ENCODE data around the gene OCEL1. TPM values are rescaled to one million over a fixed set of nuclear protein-coding genes. Genes with fewer than 3 reads are reported as not detected.
A peak's percentile ranks its signal among the peaks of the same experiment; 100 is the strongest.

The OCEL1 gene
- total and polyA plus RNA-seq, 2 of the 13 experiments (the other 11 are each of a cell fraction or from before 2014, with no cell fraction given), result 10.6 to 17.2 TPM

DNA sequence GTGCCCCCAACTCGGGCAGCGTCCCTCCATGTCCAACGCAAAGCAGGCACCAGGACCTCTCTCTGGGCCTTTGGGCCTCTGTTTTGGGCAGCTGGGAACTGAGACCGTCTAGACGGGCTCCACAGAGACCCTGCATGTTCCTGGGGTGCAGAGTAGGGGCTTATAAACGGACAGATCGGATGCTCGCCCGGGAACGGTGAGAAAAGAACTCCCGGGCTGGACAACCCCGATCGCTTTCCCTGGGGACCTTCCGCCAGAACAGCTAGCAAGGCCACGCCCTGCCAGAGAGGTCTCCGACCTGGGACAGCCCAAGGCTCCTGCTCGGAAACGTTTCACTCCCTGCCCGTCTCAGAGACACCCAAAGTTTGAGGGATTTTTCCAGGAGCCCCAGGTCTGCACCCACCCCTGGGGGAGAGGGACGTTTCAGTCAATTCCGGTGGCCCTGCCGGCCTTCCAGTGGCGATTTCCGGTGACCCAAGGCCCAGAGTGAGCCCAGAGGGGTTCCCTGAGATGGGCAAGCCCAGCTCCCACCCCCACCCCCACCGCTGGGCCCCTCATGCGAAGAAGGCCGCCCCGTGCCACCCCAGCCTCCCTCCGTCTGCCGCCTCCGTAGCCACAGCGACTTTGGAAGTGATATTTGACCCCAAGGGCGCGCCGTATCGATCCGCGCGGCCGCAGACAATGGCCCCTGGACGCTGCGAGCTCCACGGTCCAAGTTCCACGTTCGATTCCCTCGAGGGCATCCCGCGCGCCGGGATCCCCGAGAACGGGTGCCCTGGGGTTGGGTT lies 18.0 kb downstream of the OCEL1 start (continued):
- TF ChIP-seq, protein P1, sequence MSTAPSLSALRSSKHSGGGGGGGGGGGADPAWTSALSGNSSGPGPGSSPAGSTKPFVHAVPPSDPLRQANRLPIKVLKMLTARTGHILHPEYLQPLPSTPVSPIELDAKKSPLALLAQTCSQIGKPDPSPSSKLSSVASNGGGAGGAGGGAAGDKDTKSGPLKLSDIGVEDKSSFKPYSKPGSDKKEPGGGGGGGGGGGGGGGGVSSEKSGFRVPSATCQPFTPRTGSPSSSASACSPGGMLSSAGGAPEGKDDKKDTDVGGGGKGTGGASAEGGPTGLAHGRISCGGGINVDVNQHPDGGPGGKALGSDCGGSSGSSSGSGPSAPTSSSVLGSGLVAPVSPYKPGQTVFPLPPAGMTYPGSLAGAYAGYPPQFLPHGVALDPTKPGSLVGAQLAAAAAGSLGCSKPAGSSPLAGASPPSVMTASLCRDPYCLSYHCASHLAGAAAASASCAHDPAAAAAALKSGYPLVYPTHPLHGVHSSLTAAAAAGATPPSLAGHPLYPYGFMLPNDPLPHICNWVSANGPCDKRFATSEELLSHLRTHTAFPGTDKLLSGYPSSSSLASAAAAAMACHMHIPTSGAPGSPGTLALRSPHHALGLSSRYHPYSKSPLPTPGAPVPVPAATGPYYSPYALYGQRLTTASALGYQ (CRISPR knock-in tag; IDR thresholded peaks at IDR 0.05), result peak; percentile 75; the same call in 1 of the 2 replicates
- TF ChIP-seq ZFP1 (CRISPR knock-in tag; IDR thresholded peaks at IDR 0.05) (no peak), CBX1 (IDR thresholded peaks at IDR 0.05; ENCODE audit: low read depth) (no peak), YEATS4 (CRISPR knock-in tag; IDR thresholded peaks at IDR 0.05; ENCODE audit: borderline replicate concordance) (peak; percentile 80), MIER3 (CRISPR knock-in tag; IDR thresholded peaks at IDR 0.05; ENCODE audit: borderline replicate concordance) (peak; percentile 68; the same call in 1 of the 2 replicates), JARID2 (CRISPR knock-in tag; IDR thresholded peaks at IDR 0.05; ENCODE audit: insufficient replicate concordance) (no peak), ZBTB8A (CRISPR knock-in tag; IDR thresholded peaks at IDR 0.05; ENCODE audit: borderline replicate concordance, low read depth) (no peak), ZNF124 (CRISPR knock-in tag; IDR thresholded peaks at IDR 0.05) (no peak), MIXL1 (CRISPR knock-in tag; IDR thresholded peaks at IDR 0.05) (0 out of 2 replicates have a peak, but pooled peaks have one; percentile 36), TEAD2 (CRISPR knock-in tag; IDR thresholded peaks at IDR 0.05) (no peak), PPARG (CRISPR knock-in tag; conservative IDR thresholded peaks at IDR 0.05) (peak; percentile 58; the same call in 1 of the 2 replicates), SRSF1 (optimal IDR thresholded peaks at IDR 0.05; ENCODE audit: low read depth, low read length) (no peak), NAIF1 (CRISPR knock-in tag; IDR thresholded peaks at IDR 0.05; ENCODE audit: borderline replicate concordance) (no peak), ZFAT (CRISPR knock-in tag; conservative IDR thresholded peaks at IDR 0.05) (no peak)
- TF ChIP-seq, protein P2, sequence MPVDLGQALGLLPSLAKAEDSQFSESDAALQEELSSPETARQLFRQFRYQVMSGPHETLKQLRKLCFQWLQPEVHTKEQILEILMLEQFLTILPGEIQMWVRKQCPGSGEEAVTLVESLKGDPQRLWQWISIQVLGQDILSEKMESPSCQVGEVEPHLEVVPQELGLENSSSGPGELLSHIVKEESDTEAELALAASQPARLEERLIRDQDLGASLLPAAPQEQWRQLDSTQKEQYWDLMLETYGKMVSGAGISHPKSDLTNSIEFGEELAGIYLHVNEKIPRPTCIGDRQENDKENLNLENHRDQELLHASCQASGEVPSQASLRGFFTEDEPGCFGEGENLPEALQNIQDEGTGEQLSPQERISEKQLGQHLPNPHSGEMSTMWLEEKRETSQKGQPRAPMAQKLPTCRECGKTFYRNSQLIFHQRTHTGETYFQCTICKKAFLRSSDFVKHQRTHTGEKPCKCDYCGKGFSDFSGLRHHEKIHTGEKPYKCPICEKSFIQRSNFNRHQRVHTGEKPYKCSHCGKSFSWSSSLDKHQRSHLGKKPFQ (CRISPR knock-in tag; IDR thresholded peaks at IDR 0.05; ENCODE audit: insufficient replicate concordance), result no peak
- TF ChIP-seq, protein P3, sequence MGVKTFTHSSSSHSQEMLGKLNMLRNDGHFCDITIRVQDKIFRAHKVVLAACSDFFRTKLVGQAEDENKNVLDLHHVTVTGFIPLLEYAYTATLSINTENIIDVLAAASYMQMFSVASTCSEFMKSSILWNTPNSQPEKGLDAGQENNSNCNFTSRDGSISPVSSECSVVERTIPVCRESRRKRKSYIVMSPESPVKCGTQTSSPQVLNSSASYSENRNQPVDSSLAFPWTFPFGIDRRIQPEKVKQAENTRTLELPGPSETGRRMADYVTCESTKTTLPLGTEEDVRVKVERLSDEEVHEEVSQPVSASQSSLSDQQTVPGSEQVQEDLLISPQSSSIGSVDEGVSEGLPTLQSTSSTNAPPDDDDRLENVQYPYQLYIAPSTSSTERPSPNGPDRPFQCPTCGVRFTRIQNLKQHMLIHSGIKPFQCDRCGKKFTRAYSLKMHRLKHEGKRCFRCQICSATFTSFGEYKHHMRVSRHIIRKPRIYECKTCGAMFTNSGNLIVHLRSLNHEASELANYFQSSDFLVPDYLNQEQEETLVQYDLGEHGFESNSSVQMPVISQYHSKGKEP (CRISPR knock-in tag; IDR thresholded peaks at IDR 0.05), result no peak
- TF ChIP-seq, protein P4, sequence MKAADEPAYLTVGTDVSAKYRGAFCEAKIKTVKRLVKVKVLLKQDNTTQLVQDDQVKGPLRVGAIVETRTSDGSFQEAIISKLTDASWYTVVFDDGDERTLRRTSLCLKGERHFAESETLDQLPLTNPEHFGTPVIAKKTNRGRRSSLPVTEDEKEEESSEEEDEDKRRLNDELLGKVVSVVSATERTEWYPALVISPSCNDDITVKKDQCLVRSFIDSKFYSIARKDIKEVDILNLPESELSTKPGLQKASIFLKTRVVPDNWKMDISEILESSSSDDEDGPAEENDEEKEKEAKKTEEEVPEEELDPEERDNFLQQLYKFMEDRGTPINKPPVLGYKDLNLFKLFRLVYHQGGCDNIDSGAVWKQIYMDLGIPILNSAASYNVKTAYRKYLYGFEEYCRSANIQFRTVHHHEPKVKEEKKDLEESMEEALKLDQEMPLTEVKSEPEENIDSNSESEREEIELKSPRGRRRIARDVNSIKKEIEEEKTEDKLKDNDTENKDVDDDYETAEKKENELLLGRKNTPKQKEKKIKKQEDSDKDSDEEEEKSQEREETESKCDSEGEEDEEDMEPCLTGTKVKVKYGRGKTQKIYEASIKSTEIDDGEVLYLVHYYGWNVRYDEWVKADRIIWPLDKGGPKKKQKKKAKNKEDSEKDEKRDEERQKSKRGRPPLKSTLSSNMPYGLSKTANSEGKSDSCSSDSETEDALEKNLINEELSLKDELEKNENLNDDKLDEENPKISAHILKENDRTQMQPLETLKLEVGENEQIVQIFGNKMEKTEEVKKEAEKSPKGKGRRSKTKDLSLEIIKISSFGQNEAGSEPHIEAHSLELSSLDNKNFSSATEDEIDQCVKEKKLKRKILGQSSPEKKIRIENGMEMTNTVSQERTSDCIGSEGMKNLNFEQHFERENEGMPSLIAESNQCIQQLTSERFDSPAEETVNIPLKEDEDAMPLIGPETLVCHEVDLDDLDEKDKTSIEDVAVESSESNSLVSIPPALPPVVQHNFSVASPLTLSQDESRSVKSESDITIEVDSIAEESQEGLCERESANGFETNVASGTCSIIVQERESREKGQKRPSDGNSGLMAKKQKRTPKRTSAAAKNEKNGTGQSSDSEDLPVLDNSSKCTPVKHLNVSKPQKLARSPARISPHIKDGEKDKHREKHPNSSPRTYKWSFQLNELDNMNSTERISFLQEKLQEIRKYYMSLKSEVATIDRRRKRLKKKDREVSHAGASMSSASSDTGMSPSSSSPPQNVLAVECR (CRISPR knock-in tag; IDR thresholded peaks at IDR 0.05; ENCODE audit: borderline replicate concordance), result peak; percentile 71; the same call in 1 of the 2 replicates
- TF ChIP-seq, protein P5, sequence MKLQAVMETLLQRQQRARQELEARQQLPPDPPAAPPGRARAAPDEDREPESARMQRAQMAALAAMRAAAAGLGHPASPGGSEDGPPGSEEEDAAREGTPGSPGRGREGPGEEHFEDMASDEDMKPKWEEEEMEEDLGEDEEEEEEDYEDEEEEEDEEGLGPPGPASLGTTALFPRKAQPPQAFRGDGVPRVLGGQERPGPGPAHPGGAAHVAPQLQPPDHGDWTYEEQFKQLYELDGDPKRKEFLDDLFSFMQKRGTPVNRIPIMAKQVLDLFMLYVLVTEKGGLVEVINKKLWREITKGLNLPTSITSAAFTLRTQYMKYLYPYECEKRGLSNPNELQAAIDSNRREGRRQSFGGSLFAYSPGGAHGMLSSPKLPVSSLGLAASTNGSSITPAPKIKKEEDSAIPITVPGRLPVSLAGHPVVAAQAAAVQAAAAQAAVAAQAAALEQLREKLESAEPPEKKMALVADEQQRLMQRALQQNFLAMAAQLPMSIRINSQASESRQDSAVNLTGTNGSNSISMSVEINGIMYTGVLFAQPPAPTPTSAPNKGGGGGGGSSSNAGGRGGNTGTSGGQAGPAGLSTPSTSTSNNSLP (IDR thresholded peaks at IDR 0.05; ENCODE audit: low read depth, low read length), result no peak

Data from HepG2 (cell line).